GM20000 (cell line): Measurements from ENCODE around the gene CSNK1G1.
"Not testable (repeated sequence)": the region's sequence is repeated elsewhere in the genome, so short reads cannot be mapped to it uniquely, and the experiment has no call there.

ENCODE experiments used
- DNase-seq: peaks from one replicate; pipeline ENCODE4 v3.0.0; 2012; ENCODE audit warnings: low spot score
- CTCF ChIP-seq: IDR thresholded peaks from 2 replicates; pipeline ENCODE4 v1.5.1; 2012; ENCODE audit warnings: mild to moderate bottlenecking, control low read depth; ENCODE audit errors: extremely low read depth, missing control alignments

The CSNK1G1 gene

GRCh38 chr15:64333516-64333915, 22.5 kb downstream of the CSNK1G1 start:
- TF ChIP-seq CTCF, result no peak
- no peak for DNase-seq

DNA sequence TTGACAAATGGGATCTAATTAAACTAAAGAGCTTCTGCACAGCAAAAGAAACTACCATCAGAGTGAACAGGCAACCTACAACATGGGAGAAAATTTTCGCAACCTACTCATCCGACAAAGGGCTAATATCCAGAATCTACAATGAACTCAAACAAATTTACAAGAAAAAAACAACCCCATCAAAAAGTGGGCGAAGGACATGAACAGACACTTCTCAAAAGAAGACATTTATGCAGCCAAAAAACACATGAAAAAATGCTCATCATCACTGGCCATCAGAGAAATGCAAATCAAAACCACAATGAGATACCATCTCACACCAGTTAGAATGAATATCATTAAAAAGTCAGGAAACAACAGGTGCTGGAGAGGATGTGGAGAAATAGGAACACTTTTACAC, 24.3 kb downstream of the CSNK1G1 start:
- not testable (repeated sequence) for DNase-seq

DNA sequence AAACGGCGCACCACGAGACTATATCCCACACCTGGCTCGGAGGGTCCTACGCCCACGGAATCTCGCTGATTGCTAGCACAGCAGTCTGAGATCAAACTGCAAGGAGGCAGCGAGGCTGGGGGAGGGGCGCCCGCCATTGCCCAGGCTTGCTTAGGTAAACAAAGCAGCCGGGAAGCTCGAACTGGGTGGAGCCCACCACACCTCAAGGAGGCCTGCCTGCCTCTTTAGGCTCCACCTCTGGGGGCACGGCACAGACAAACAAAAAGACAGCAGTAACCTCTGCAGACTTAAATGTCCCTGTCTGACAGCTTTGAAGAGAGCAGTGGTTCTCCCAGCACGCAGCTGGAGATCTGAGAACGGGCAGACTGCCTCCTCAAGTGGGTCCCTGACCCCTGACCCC, 29.0 kb downstream of the CSNK1G1 start:
- not testable (repeated sequence) for DNase-seq

- DNase-seq, result not testable (repeated sequence)
Measured at GRCh38 chr15:64326458-64326857, 29.5 kb downstream of the CSNK1G1 start.

GRCh38 chr15:64324165-64324877, 31.7 kb downstream of the CSNK1G1 start:
- no peak for DNase-seq
- no peak for TF ChIP-seq CTCF

DNA sequence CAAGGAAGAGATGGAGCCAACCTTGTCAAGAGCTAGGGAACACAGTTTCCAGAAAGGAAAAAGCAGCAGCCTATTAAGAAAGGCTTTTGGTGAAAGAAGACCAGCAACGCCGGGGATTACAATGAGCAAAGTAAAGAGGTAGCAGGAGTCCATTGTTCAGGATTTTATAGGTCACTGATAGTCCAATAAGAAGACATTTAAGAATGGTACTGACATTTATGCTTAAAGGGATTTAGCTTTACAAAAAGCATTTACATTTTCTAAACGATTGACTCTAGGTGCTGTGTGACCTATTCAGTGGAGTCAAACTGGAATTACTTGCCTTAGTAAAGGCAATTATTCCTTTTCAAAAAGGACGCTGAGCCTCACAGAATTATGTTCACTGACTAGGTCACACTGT, 40.8 kb downstream of the CSNK1G1 start:
- DNase-seq, result no peak

DNA sequence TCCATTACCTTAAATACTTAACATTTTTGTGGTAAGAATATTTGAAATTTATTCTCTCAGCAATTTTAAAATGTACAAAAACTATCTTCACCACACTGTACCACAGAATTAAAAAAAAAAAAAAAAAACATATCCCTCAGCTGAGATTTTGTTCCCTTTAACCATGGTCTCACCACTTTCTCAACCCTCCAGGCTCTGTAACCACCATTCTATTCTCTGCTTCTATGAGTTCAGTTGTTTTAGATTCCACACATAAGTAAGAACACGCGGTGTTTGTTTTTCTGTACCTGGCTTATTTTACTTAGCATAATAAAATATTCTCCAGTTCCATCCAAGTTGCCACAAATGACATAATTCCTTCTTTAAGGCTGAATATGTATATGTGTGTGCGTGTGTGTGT, 41.5 kb downstream of the CSNK1G1 start:
- TF ChIP-seq CTCF, result no peak
- no peak for DNase-seq

More for the DNA sequence above, 40.8 kb downstream of the CSNK1G1 start:
- TF ChIP-seq CTCF, result no peak

DNA sequence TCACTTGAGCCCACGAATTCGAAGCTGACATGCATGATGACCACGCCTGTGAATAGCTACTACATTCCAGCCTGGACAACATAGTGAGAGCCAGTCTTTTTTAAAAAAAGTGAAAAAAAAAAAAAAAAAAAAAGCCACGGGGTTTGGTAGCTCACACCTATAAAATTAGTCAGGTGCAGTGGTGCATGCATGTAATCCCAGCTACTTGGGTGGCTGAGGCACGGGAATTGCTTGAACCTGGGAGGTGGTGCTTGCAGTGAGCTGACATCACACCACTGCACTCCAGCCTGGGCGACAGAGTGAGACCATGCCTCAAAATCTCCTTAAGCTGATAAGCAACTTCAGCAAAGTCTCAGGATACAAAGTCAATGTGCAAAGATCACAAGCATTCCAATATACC, 44.4 kb downstream of the CSNK1G1 start:
- DNase-seq, result no peak
- TF ChIP-seq CTCF, result no peak

DNA sequence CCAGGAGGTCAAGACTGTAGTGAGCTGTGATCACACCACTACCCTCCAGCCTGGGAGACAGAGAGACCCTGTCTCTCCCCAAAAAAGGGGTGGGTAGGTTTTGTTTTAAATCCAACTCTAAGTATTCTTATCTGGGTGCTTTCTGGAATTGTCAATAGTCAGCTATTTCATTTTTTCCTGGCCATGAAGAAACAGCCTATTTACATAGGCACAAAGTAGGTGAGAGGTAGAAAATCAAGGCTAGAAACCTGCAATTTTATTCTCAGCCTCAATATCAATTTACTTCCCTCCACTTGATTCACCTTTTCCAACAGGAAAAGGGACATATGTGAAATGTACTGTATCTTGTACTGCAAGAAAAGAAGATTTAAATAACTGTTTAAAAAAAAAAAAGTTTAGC, 45.9 kb downstream of the CSNK1G1 start:
- TF ChIP-seq CTCF, result no peak
- no peak for DNase-seq
